Stimulated activated CD8-positive, alpha-beta memory T cell treated with anti-CD3 and anti-CD28 coated beads, Interleukin-15, amount 100 ng/mL, for 1 hour (primary cell): ENCODE data around the gene MRPL9.

Source experiments
- DNase-seq: peaks from one replicate; pipeline ENCODE4 v3.0.0-alpha.2; 2020; ENCODE audit warnings: low read depth

Gene MRPL9

GRCh38 chr1:151762941-151763921, at the start of gene MRPL9:
TSS of gene MRPL9 (minus strand) at chr1:151763496. CDS start at chr1:151763479, 17 bp downstream.
- DNase-seq: peak; percentile 68

- DNase-seq: no peak
These were observed 47.9 kb upstream of the MRPL9 start for GRCh38 chr1:151811181-151811580.

DNA sequence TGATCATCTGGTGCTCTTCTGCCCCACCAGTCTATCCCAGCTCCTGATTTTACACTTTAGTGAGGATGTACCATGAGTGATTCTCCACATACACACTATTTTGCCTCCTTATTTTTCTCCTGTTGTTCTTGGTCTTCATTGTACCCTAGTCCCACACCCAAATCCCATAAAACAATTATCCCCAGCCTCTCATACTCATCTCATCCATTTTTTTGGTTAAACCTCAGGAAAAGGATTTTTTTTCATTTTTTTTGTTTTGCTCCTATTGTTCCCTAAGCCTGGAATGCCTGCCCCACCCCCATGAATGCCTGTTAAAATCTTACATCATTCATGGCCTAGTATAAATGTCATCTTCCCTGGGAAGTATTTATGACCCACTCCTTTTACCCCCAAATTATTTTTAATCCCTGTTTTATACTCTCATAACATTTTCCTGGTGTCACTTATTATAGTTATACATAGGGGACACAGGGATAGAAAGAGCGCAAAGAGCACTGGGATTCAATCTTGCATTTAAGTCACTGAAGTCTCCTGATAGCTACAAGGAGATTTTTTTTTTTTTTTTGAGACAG, 46.8 kb upstream of the MRPL9 start:
- DNase-seq: no peak

DNA sequence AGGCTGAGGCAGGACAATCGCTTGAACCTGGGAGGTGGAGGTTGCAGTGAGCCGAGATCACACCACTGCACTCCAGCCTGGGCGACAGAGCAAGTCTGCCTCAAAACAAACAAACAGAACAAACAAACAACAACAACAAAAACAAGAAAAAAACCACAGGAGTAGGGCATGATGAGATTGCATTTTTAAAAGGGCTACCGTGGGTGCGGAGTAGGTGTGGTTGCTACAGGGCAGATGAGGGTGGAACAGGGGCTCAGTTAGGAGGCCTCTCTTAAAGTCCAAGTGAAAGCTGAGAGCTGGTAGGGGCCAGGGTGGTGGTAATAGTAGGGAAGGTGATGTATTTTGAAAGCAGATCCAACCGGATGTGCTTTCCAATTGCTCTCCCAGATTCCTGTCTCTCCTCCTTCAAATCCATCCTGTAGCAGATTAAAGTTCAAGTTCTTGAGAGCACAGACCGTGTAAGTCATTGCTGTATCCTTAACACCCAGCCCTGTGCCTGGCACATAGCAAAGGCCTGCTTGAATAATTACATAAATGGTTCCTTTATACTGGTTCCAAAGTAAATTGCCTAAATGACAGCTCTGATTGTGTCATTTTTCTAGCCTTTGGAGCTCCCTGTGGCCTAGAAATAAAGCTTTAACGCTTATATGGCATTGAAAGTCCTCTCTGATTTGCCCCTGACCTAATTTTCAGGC, 46.1 kb upstream of the MRPL9 start:
- no peak for DNase-seq

DNA sequence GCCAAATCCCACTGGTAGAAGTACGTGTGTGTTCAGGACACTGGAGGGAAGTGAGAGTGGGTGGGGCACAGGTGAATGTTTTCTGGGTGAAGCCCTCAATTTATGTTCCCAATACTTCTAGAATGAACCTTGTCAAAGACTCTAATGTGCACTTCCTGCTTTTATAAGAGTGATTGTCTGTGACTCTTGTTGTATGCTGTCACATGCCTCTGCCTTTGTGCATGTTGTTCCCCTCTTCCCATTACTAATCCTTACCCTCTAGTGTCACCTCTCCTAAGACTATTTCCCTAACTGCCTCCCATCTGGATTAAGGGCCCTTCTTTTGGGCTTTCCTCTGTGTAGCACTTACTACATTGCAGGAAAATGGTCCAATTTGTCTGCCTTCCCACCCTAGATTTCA, 44.5 kb upstream of the MRPL9 start:
- DNase-seq: no peak

- no peak for DNase-seq
These were observed 43.8 kb upstream of the MRPL9 start for GRCh38 chr1:151807131-151807530.

GRCh38 chr1:151806170-151806569, 42.9 kb upstream of the MRPL9 start:
- DNase-seq: no peak

GRCh38 chr1:151805066-151805820, 41.9 kb upstream of the MRPL9 start, which contains the start of gene LINGO4:
TSS of gene LINGO4 (minus strand) at chr1:151805419. CDS start at chr1:151802704, 2,715 bp downstream.
- no peak for DNase-seq

- no peak for DNase-seq
These were observed 40.6 kb upstream of the MRPL9 start for GRCh38 chr1:151803915-151804314.

DNA sequence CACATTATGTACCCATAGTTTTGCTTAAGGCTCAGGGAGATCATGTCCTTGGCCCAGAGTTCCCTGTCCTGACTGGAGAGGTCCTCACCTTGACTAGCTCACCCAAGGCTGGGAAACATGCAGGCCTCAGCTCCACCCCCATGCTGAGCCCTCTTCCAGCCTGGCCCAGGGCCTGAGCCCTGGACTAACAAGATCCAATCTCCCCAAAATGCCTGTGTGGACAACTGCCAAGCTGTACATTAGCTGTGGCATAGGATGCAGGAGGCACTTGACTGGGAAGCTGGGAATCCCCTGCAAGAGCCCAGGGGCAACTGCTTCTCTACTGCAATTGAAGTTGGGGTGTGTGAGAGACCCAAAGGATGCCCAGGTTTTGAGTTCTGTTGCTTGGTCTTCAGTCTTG, 39.9 kb upstream of the MRPL9 start:
- DNase-seq: no peak

DNA sequence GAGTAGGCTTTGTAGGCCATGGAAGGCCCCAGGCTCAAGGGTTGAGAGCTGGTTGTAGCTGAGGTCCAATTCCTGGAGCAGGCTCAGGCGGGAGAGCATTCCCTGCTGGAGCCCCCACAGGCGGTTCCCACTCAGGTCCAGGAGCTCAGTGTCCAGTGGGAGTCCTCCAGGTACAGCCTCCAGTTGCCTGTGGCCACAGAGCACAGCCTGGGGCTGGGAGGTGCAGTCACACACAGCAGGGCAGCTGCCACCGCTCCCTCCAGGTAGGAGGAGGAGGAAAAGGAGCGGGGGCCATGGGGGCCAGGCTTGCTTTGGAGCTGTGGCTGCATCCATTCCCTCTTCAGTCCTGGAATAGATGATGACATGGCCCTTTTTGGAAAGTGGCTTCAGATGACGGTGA, 39.1 kb upstream of the MRPL9 start:
- no peak for DNase-seq

DNA sequence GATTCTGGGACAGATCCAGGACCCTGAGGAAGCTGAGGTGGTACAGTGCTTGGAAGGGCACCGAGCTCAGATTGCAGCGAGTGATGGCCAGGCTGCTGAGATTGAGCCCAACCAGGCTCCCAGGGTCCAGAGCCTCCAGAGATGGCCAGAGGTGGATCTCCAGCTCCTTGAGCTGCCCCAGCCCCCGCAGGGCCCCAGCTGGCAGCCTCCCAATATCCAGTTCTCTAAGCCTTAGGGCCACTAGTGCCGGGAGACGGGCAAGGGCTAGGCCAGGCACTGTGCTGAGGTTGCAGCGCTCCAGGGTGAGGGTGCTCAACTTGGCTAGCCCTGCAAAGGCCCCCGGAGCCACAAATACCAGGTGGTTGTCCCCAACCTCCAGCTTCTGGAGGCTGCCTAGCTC, 38.5 kb upstream of the MRPL9 start:
- DNase-seq: no peak

- DNase-seq: no peak
These were observed 38.1 kb upstream of the MRPL9 start for GRCh38 chr1:151801310-151801820.

DNA sequence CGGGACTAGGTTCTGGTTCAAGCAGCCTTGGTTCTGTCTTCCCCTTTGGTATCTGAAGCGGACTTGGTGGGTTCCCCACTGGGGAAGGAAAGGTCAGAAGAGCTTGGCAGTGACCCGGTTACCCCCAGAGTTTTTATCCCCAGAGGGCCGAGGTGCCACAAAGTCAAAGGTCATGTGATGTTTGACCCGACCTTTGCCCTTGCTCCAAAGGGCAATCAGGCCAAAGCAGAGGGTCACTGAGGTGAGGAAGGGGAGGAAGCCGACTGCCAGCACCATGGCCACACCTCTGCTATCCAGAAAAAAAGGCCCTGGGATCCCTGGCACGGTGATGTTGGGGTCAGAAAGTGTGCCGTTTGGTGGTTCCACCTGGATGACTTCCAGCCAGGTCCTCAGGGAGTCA, 37.5 kb upstream of the MRPL9 start:
- no peak for DNase-seq

- DNase-seq: no peak
These were observed 36.1 kb upstream of the MRPL9 start for GRCh38 chr1:151799179-151800022.

DNA sequence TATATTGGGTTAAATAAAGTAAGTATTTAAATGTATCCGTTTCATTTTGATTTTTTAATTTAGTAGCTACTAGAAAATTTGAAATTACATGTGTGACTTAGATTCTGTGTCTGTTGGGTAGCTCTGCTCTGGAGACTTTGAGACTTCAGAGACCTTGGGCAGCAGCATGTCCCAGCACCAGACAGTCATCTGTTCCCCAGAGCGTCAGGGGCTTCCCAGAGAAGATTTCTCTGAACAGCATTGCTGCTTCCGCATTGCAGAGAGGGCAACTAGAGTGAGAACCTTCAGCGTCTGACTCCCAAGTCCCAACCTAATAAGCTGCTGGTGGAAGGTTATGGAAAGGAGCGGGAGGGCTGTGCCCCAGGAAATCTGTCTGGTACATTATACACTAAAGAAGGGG, 35.3 kb upstream of the MRPL9 start:
- DNase-seq: no peak

DNA sequence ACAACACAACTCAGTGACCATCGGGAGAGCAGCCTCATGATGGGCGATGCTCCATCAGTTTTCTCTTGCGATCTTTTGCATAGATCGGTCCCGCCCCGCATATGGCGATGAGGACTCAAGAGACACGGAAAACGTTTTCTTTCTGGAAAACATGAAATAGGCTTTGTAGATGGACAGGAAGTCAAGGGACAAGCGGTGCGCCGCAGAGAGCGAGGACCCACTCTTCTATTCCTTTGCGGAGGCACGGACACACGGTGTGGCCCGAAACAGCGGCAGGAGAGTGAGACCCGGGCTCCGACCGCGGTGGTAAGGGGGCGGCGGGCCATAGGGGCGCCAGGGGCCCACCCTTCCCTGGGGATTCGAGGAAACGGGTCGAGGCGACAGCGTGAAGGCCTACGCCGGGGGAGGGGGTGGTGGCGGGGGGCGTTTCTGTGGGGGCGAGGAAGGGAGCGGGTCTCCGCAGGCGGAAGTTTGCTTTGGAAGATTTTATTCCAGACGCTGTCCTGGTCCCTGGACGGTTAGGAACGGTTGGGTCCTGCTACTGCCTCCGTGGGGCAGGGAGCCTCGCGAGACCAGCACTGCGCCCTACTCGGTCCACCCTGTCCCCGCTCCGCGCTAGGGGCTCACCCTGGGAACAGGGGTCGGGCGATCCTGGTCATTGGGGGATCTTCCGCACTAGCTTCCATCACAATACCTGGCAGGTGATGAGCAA, 27.8 kb upstream of the MRPL9 start:
- no peak for DNase-seq

GRCh38 chr1:151790071-151790939, 27.0 kb upstream of the MRPL9 start, which contains the start of gene TDRKH:
TSS of gene TDRKH (minus strand) at chr1:151790500. CDS start at chr1:151783022, 7,478 bp downstream.
- peak; percentile 93 for DNase-seq

DNA sequence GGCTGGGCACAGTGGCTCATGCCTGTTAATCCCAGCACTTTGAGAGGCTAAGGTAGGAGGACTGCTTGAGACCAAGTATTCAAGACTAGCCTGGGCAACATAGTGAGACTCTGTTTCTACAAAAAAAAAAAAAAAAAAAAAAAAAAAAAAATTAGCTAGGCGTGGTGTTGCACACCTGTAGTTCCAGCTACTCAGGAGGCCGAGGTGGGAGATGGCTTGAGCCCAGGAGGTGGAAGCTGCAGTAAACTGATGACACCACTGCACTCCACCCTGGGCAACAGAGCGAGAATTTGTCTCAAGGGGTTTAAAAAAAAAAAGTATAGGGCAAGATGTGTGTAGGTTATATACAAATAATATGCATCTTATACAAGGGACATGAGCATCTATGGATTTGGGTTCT, 24.4 kb upstream of the MRPL9 start:
- no peak for DNase-seq
